GM12865 (cell line): ENCODE measurements around the gene POU3F1.
A peak's percentile ranks its signal among the peaks of the same experiment; 100 is the strongest.

Experiments
- DNase-seq: peaks from one replicate; pipeline ENCODE4 v3.0.0; 2010; ENCODE audit warnings: low read depth
- H3K4me3 ChIP-seq: 2 replicates; pipeline ENCODE4 v1.5.1; 2011; ENCODE audit warnings: mild to moderate bottlenecking, low read depth, low read length, control low read depth
- CTCF ChIP-seq: IDR thresholded peaks from 2 replicates; pipeline ENCODE4 v1.5.1; 2011; ENCODE audit warnings: low read length, control low read depth, low read depth, inconsistent platforms; ENCODE audit not compliant: insufficient read depth; ENCODE audit errors: missing control alignments

POU3F1 gene

GRCh38 chr1:38020396-38020795 is 26.2 kb downstream of the POU3F1 start:
- no peak overlapping the region for H3K4me3 ChIP-seq
- DNase-seq = no peak
- no peak for TF ChIP-seq CTCF

- DNase-seq = peak; percentile 33
- TF ChIP-seq CTCF = peak; percentile 39
- H3K4me3 ChIP-seq = no peak overlapping the region
These were observed 27.7 kb downstream of the POU3F1 start for GRCh38 chr1:38018864-38019343.

- DNase-seq = no peak
- no peak overlapping the region for H3K4me3 ChIP-seq
- TF ChIP-seq CTCF = no peak
These were observed 30.4 kb downstream of the POU3F1 start for GRCh38 chr1:38015978-38016725.

GRCh38 chr1:38014724-38015424 is 31.7 kb downstream of the POU3F1 start:
- H3K4me3 ChIP-seq = no peak overlapping the region
- no peak for TF ChIP-seq CTCF
- no peak for DNase-seq

GRCh38 chr1:38014171-38014570 is 32.4 kb downstream of the POU3F1 start:
- no peak overlapping the region; the same call in 1 of the 2 replicates for H3K4me3 ChIP-seq
- no peak for TF ChIP-seq CTCF
- no peak for DNase-seq

- no peak for TF ChIP-seq CTCF
- H3K4me3 ChIP-seq = peak overlapping the region; percentile 92
- no peak for DNase-seq
These were observed 33.4 kb downstream of the POU3F1 start for GRCh38 chr1:38013227-38013622.
